SK-N-SH treated with all-trans-retinoic acid at 6 μM for 48 hours (cell line): Measurements from ENCODE around the gene TBCE.

ENCODE experiments used
- ARNTL ChIP-seq: fragments of 450-650 bp; formaldehyde crosslinking; IDR thresholded peaks from 2 replicates; pipeline ENCODE4 v1.5.0; 2020; ENCODE audit warnings: low read depth, mild to moderate bottlenecking, moderate library complexity, borderline replicate concordance
- CSDC2 ChIP-seq: fragments of 250-450 bp; sonication (Bioruptor Pico); IDR thresholded peaks from 2 replicates; pipeline ENCODE4 v1.5.0; 2020; ENCODE audit warnings: mild to moderate bottlenecking, moderate library complexity
- PPARA ChIP-seq: fragments of 250-450 bp; sonication (Bioruptor Pico); IDR thresholded peaks from 2 replicates; pipeline ENCODE4 v1.5.0; 2020; ENCODE audit warnings: mild to moderate bottlenecking, borderline replicate concordance
- RARB ChIP-seq: fragments of 250-450 bp; sonication (Bioruptor Pico); IDR thresholded peaks from 2 replicates; pipeline ENCODE4 v1.8.0; 2021; ENCODE audit warnings: mild to moderate bottlenecking, moderate library complexity
- ZFP3 ChIP-seq: fragments of 250-450 bp; sonication (Bioruptor Pico); IDR thresholded peaks from 2 replicates; pipeline ENCODE4 v1.5.0; 2020; ENCODE audit warnings: mild to moderate bottlenecking, moderate library complexity
- ZFP30 ChIP-seq: fragments of 450-650 bp; formaldehyde crosslinking; IDR thresholded peaks from 2 replicates; pipeline ENCODE4 v1.5.0; 2022; ENCODE audit warnings: mild to moderate bottlenecking, moderate library complexity
- ZNF565 ChIP-seq: fragments of 450-650 bp; formaldehyde crosslinking; conservative IDR thresholded peaks from 2 replicates; pipeline ENCODE4 v1.5.0; 2020; ENCODE audit warnings: low read depth, mild to moderate bottlenecking, moderate library complexity
- ZNF70 ChIP-seq: fragments of 450-650 bp; formaldehyde crosslinking; IDR thresholded peaks from 2 replicates; pipeline ENCODE4 v1.5.0; 2020; ENCODE audit warnings: mild to moderate bottlenecking, moderate library complexity
- ZNF8 ChIP-seq: fragments of 450-650 bp; formaldehyde crosslinking; IDR thresholded peaks from 2 replicates; pipeline ENCODE4 v1.5.0; 2020; ENCODE audit warnings: mild to moderate bottlenecking, moderate library complexity
- TF ChIP-seq, protein P1 (sequence below): fragments of 250-450 bp; sonication (Bioruptor Pico); IDR thresholded peaks from 2 replicates; pipeline ENCODE4 v1.8.0; 2020; ENCODE audit warnings: mild to moderate bottlenecking, moderate library complexity, borderline replicate concordance
- TF ChIP-seq, protein P2 (sequence below): fragments of 250-450 bp; sonication (Bioruptor Pico); IDR thresholded peaks from 2 replicates; pipeline ENCODE4 v1.5.1; 2021; ENCODE audit warnings: mild to moderate bottlenecking, moderate library complexity
- TF ChIP-seq, protein P3 (sequence below): fragments of 250-450 bp; sonication (Bioruptor Pico); IDR thresholded peaks from 2 replicates; pipeline ENCODE4 v1.5.0; 2020; ENCODE audit warnings: mild to moderate bottlenecking, moderate library complexity

DNA sequence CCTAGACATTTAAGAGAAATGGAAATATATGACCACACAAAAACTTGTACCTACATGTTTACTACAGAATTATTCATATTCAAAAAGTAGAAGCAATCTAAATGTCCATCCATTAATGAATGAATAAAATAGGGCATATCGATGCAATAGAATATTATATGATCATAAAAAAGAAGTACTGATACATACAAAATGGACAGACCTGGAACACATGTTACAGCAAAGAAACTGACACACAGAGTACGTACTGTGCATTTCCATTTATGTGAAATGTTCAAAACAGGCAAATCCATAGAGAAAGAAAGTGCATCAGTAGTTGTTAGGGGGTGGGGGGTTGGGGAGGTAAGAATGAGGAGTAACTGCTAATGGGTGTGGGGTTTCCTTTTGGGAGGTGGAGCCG is 97.8 kb downstream of the TBCE start:
- TF ChIP-seq, protein P1, sequence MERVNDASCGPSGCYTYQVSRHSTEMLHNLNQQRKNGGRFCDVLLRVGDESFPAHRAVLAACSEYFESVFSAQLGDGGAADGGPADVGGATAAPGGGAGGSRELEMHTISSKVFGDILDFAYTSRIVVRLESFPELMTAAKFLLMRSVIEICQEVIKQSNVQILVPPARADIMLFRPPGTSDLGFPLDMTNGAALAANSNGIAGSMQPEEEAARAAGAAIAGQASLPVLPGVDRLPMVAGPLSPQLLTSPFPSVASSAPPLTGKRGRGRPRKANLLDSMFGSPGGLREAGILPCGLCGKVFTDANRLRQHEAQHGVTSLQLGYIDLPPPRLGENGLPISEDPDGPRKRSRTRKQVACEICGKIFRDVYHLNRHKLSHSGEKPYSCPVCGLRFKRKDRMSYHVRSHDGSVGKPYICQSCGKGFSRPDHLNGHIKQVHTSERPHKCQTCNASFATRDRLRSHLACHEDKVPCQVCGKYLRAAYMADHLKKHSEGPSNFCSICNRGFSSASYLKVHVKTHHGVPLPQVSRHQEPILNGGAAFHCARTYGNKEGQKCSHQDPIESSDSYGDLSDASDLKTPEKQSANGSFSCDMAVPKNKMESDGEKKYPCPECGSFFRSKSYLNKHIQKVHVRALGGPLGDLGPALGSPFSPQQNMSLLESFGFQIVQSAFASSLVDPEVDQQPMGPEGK (CRISPR knock-in tag): no peak
- TF ChIP-seq, protein P2, sequence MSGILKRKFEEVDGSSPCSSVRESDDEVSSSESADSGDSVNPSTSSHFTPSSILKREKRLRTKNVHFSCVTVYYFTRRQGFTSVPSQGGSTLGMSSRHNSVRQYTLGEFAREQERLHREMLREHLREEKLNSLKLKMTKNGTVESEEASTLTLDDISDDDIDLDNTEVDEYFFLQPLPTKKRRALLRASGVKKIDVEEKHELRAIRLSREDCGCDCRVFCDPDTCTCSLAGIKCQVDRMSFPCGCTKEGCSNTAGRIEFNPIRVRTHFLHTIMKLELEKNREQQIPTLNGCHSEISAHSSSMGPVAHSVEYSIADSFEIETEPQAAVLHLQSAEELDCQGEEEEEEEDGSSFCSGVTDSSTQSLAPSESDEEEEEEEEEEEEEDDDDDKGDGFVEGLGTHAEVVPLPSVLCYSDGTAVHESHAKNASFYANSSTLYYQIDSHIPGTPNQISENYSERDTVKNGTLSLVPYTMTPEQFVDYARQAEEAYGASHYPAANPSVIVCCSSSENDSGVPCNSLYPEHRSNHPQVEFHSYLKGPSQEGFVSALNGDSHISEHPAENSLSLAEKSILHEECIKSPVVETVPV (CRISPR knock-in tag): no peak
- TF ChIP-seq ZNF8 (CRISPR knock-in tag): no peak
- no peak for TF ChIP-seq ZNF565 (CRISPR knock-in tag)
- TF ChIP-seq ZFP30: no peak
- no peak for TF ChIP-seq CSDC2 (CRISPR knock-in tag)
- TF ChIP-seq RARB (CRISPR knock-in tag): no peak
- TF ChIP-seq ZNF70 (CRISPR knock-in tag): no peak
- no peak for TF ChIP-seq ZFP3 (CRISPR knock-in tag)
- TF ChIP-seq, protein P3, sequence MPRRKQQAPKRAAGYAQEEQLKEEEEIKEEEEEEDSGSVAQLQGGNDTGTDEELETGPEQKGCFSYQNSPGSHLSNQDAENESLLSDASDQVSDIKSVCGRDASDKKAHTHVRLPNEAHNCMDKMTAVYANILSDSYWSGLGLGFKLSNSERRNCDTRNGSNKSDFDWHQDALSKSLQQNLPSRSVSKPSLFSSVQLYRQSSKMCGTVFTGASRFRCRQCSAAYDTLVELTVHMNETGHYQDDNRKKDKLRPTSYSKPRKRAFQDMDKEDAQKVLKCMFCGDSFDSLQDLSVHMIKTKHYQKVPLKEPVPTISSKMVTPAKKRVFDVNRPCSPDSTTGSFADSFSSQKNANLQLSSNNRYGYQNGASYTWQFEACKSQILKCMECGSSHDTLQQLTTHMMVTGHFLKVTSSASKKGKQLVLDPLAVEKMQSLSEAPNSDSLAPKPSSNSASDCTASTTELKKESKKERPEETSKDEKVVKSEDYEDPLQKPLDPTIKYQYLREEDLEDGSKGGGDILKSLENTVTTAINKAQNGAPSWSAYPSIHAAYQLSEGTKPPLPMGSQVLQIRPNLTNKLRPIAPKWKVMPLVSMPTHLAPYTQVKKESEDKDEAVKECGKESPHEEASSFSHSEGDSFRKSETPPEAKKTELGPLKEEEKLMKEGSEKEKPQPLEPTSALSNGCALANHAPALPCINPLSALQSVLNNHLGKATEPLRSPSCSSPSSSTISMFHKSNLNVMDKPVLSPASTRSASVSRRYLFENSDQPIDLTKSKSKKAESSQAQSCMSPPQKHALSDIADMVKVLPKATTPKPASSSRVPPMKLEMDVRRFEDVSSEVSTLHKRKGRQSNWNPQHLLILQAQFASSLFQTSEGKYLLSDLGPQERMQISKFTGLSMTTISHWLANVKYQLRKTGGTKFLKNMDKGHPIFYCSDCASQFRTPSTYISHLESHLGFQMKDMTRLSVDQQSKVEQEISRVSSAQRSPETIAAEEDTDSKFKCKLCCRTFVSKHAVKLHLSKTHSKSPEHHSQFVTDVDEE: no peak
- TF ChIP-seq ARNTL (CRISPR knock-in tag): no peak
- no peak for TF ChIP-seq PPARA
